ENCODE measurements around the gene CNTN2. TPM values are rescaled to one million over a fixed set of nuclear protein-coding genes. Genes with fewer than 3 reads are reported as not detected.

Gene CNTN2
- total and polyA plus RNA-seq, 2 experiments from 2014 or later, result 1.3 to 2.2 TPM

- TF ChIP-seq ZNF462 (CRISPR knock-in tag; IDR thresholded peaks at IDR 0.05) (no peak), POLR2AphosphoS5 (IDR thresholded peaks at IDR 0.05; ENCODE audit: low read depth) (no peak), CTCF (conservative IDR thresholded peaks at IDR 0.05; ENCODE audit: low read depth in 2 of 2) (no peak), REST (IDR thresholded peaks at IDR 0.05; ENCODE audit: unreplicated experiment) (no peak)
Measured at GRCh38 chr1:205049479-205049878, 6.5 kb downstream of the CNTN2 start (continued).

Data from GM23338 (cell line).